ENCODE results near the gene CENPH.
"Not testable (repeated sequence)": the region's sequence is repeated elsewhere in the genome, so short reads cannot be mapped to it uniquely, and the experiment has no call there.

The CENPH gene

GRCh38 chr5:69250593-69250992, 61.2 kb downstream of the CENPH start:
- no peak for DNase-seq (ENCODE audit: low spot score)

- no peak for DNase-seq (ENCODE audit: low spot score)
Measured at GRCh38 chr5:69252437-69252836, 63.1 kb downstream of the CENPH start.

DNA sequence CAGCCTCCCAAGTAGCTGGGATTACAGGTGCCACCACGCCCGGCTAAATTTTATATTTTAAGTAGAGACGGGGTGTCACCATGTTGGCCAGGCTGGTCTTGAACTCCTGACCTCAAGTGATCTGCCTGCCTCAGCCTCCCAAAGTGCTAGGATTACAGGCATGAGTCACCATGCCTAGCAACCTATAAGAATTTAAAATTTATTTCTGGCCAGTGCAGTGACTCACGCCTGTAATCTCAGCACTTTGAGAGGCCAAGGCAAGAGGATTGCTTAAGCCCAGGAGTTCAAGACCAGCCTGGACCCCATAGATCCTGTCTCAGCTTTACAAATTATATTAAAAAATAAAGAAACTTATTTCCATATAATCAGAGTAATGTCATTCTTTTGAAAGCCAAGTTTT, 66.6 kb downstream of the CENPH start:
- DNase-seq (ENCODE audit: low spot score) = not testable (repeated sequence)

GRCh38 chr5:69257577-69257976, 68.2 kb downstream of the CENPH start:
- no peak for DNase-seq (ENCODE audit: low spot score)
